ENCODE results near the gene SLC24A5.
A peak's percentile ranks its signal among the peaks of the same experiment; 100 is the strongest.

Gene SLC24A5

GRCh38 chr15:48109856-48110531 lies 10.8 kb upstream of the SLC24A5 start:
- no peak for DNase-seq (ENCODE audit: low read depth in 1 of 2, low spot score in 1 of 2)

GRCh38 chr15:48112242-48112641 lies 8.5 kb upstream of the SLC24A5 start:
- DNase-seq (ENCODE audit: low read depth in 1 of 2, low spot score in 1 of 2): no peak

DNA sequence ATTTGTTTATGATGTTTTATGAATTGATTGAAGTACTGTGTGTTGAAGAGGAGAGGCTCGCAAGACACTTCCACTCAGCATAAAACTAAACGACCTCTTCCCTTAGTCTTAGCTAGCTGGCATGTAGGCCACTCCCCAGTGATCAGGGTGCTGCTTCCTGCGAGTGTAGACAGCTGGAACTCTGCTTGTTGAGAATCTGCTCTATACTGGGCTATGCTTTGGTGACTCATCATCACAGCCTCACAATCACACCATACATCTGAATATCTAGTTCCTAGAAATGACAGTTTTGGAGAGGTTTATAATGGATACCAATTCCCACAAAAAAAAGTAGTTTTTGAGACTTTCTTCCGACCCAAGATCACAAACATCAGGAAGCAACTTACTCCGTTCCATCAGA lies 1.5 kb upstream of the SLC24A5 start:
- DNase-seq (ENCODE audit: low read depth in 1 of 2, low spot score in 1 of 2): no peak

DNA sequence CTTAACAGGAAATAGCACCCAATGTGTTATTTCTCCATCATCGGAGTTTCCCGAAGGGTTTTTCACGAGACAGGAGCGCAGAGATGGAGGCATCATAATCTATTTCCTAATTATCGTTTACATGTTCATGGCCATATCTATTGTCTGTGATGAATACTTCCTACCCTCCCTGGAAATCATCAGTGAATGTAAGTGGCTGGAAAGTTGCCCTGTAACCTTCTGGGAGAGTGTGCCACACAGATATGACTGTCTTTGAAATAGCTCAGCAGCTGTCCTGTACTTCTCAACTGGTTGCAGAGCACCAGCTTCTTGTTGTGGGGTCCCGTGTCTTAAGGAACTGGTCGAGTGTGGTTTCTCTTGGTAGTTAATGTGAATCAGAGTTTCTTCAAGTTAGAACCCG lies 1.1 kb downstream of the SLC24A5 start:
- DNase-seq (ENCODE audit: low read depth in 1 of 2, low spot score in 1 of 2): no peak

DNA sequence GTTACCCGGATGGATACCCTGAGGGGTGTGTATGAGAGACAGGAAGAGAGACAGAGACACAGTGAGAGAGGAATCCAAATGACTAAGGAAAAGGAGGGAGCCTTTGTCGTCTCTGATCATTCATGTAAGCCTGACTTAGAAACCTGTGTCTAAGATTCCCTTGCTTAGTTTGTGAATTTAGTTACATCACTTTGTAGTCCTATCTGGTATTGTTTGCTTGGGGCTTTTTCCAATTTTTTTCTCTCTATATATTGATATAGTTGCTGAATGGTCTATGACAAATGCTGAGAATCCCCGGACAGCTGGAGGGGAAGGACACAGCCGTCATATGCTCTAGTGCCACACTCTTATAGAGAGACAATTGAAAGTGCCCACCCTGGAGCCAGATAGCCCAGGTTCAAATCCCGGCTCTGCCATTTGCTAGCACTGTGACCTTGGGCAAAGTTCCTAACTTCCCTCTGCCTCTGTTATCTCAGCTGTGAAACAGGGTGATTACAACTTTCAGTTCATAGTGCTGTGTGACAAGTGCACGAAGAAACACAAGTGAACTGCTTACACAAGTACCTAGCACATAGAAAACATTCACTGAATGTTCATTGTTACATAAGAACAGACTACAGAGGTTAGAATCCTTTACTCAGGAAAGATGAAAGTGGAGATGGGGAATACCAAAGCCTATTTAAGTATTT lies 6.0 kb downstream of the SLC24A5 start:
- DNase-seq (ENCODE audit: low read depth in 1 of 2, low spot score in 1 of 2): no peak

- DNase-seq (ENCODE audit: low read depth in 1 of 2, low spot score in 1 of 2): no peak
Measured at GRCh38 chr15:48131324-48131723, 10.5 kb downstream of the SLC24A5 start.

DNA sequence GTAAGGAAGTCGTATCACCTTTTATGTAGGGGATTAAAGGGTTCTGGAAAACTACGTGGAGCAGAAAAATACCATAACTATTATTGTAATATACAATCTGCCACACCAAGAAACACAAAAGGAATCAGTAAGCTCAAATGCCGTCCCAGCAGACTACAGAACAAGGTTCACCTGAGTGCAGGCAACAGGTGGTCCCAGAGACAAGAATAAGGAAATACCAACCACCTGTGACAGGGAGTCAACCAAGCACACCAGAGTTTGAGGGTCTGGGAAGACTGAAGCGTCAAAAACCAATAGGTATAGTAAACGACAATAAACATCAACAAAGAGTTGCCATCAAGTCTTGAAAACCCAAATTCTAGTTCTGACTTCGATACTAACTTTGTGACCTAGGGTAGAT lies 12.1 kb downstream of the SLC24A5 start:
- no peak for DNase-seq (ENCODE audit: low read depth in 1 of 2, low spot score in 1 of 2)

GRCh38 chr15:48143856-48144255 lies 23.1 kb downstream of the SLC24A5 start:
- DNase-seq (ENCODE audit: low read depth in 1 of 2, low spot score in 1 of 2): no peak

DNA sequence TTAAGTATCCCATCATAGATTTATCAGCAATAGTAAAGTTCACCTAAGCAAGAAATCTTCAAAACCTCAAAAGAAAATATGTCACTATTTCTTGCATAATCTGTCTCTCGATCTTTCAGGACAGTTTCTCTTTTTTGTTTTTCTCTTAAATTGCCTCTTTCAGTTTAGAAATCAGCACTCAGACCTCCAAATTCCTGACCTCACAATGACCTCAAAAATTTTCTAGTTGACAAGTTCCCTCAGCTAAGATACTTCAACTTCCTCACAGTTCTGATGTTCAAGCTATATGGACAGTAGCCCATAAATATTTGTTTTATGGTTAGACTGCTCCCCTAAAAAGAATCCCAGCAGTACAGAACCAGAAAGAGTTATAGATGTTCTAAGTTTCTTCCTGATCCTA lies 24.1 kb downstream of the SLC24A5 start:
- DNase-seq (ENCODE audit: low read depth in 1 of 2, low spot score in 1 of 2): no peak

DNA sequence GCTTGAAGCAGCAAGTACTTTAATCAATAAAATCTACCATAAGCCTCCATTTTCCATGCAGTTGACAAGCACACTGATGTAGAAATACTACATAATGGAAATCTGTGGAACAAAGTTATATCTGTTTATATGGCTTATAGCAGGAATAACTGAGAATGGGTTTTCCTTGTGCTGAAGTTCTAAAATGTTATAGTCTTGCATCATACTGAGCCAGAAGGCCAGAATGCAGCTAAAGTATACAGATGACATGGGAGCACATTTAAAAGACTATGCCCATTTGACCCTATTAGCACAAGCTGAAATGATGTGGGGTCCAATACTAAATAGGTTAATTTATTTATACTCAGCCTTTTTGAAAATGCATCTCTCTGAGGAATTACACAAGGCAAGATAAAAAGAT lies 25.1 kb downstream of the SLC24A5 start:
- DNase-seq (ENCODE audit: low read depth in 1 of 2, low spot score in 1 of 2): no peak

GRCh38 chr15:48147358-48147757 lies 26.6 kb downstream of the SLC24A5 start:
- no peak for DNase-seq (ENCODE audit: low read depth in 1 of 2, low spot score in 1 of 2)

- no peak for DNase-seq (ENCODE audit: low read depth in 1 of 2, low spot score in 1 of 2)
Measured at GRCh38 chr15:48149858-48150257, 29.1 kb downstream of the SLC24A5 start.

DNA sequence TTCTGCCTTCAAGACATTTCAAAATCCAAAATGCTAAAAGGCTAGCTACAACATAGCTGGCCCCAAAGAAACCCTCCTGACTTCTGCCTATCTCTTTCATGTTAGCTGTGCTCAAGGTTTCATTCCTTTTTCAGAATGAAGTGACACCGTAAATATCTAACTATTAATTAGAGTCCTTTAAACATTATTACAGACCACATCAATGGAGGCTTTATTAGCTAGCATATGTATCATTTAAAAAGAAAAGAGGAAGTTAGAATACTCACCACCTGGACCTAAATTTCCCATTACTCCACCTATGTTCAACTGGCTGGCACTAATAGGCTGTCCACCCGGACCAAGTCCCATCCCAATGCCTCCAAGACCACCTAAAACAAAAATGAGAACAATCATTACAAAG lies 32.7 kb downstream of the SLC24A5 start:
- no peak for DNase-seq (ENCODE audit: low read depth in 1 of 2, low spot score in 1 of 2)

GRCh38 chr15:48168616-48169015 lies 47.8 kb downstream of the SLC24A5 start:
- no peak for DNase-seq (ENCODE audit: low read depth in 1 of 2, low spot score in 1 of 2)

DNA sequence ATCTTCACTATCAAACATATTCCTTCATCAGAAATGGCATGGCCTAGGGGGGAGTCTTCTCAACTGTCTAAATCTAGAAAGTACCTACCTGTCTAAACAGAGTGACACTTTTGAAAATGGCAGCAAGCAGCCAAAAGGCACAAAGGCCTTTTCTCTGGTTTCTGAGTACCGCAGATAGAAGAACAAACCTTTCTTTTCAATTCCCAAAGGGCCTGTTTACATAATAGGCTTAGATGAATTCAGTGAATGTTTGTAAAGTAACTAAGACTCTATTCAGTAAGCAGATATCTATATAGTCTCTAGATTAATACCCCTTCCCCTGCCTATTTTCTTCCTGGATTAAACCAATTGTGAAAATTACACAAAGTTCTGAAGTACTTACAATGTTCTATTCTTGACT lies 50.2 kb downstream of the SLC24A5 start:
- DNase-seq (ENCODE audit: low read depth in 1 of 2, low spot score in 1 of 2): no peak

- no peak for DNase-seq (ENCODE audit: low read depth in 1 of 2, low spot score in 1 of 2)
Measured at GRCh38 chr15:48175126-48175525, 54.3 kb downstream of the SLC24A5 start.

DNA sequence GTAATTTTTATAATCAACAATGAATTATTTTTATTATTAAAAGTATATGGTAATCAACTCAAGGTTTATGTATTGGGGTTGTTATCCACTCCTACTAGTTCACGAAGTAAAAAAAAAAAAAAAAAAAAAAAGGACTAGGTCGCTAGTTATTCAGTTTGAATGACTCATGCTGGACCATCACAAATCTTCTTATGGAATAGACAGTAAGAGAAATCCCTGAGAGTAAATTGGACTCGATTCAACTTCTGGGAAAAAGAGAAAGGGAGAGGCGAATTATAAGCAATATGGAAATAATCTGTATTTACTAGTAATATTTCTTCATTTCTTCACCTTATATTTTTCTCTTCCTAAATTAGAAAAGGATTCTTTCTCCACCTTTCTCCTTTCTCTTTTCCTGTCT lies 55.3 kb downstream of the SLC24A5 start:
- no peak for DNase-seq (ENCODE audit: low read depth in 1 of 2, low spot score in 1 of 2)

DNA sequence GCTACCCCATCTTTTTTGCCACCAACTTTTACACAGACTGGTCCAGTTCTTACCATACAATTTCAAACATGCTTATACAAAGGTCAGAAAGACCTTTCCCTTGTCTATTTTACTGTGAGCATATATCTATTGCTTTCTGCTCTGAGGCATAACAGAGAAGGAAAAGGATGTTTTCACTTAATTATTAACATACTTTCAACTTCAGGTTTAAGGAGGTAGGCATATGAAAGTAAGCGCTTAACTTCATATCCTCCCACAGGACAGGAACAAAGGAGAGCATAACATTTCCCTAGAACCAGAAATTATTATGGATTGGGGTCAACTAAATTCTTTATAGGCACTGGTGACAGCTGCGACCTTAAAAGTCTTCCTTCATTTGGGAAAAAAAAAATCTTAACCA lies 56.2 kb downstream of the SLC24A5 start:
- DNase-seq (ENCODE audit: low read depth in 1 of 2, low spot score in 1 of 2): no peak

- no peak for DNase-seq (ENCODE audit: low read depth in 1 of 2, low spot score in 1 of 2)
Measured at GRCh38 chr15:48177383-48177765, 56.6 kb downstream of the SLC24A5 start.

DNA sequence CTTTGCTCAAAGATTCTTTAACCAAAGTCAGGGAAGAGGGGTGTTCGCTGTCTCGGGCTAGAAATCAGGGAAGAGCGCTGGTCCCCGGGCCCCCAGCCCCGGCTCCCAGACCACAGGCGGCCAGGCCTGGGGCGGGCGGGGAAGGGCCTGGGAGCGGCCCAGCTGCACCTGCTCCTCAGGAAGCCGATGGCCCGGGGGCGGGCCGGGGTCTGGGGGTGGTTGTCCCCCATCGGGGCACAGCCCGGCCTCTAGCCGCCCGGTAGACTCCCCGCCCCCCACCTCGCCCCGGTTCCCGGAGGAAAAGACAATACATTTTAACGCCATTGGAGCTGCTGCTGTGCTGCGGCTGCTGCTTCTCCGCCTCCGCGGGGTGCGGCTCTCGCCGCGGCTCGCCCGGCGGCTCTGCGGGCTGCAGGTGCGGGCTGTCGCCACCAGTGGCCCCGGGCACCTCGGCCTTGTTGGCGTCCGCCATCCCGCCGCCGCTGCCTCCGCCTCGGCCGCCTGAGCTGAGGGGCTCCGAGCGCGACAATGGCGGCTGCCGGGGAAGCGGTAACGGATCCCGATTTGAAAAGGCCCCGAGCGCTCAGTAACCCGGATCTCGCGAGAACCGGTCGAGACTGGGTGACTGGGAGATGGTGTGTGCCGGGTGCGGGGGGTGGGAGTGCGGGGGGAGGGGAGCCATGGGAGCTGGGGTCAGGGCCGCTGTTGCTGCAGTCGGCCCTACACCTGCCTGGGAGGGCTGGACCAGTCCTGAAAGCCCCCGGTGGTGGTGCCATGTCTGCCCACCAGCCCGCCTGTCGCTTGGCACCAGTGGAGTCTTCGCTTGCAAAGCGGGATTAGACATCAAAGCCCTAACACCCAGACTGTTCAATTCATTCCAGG lies 57.2 kb downstream of the SLC24A5 start, which contains the start of gene MYEF2:
Gene MYEF2 (minus strand): TSS at position 530 of the 882 bp plus-strand sequence. CDS start 58 bp downstream, at position 472.
- peak; percentile 28 to 48 for DNase-seq (ENCODE audit: low read depth in 1 of 2, low spot score in 1 of 2)

DNA sequence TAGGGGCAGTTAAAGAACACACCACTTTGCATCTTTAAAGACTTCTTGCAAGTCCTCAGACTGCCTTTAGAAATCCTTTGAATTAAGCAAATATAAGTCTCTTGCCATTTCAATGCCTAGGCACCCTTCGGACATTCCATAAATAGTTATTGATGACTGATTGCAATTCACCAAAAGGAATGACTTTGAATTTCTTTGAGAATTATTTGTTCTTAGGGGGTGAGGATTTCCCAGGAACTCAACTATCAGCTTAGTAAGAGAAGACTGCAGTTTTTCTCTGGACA lies 57.8 kb downstream of the SLC24A5 start:
- no peak for DNase-seq (ENCODE audit: low read depth in 1 of 2, low spot score in 1 of 2)

- DNase-seq (ENCODE audit: low read depth in 1 of 2, low spot score in 1 of 2): no peak
Measured at GRCh38 chr15:48182749-48183148, 62.0 kb downstream of the SLC24A5 start.
